Fibroblast of the aortic adventitia (primary cell): ENCODE measurements around the gene ZNF670. TPM values are rescaled to one million over a fixed set of nuclear protein-coding genes. Genes with fewer than 3 reads are reported as not detected.
"Not testable (repeated sequence)": the region's sequence is repeated elsewhere in the genome, so short reads cannot be mapped to it uniquely, and the experiment has no call there.

ENCODE experiments used
- DNase-seq: peaks from one replicate; pipeline ENCODE4 v3.0.0-alpha.2; 2010; ENCODE audit warnings: low read depth
- H3K4me3 ChIP-seq: 2 replicates; pipeline ENCODE4 v1.5.1; 2011; ENCODE audit warnings: low read depth, mild to moderate bottlenecking, control low read depth, low read length, moderate library complexity
- total RNA-seq: library from RNA; depleted of rRNA; stranded (reverse); fragments of >200 nt; gene quantifications from 2 replicates; pipeline ENCODE4 v1.2.3, GENCODE V29; 2012; ENCODE audit warnings: low replicate concordance
- TF ChIP-seq, protein P1 (sequence below): IDR thresholded peaks from 2 replicates; pipeline ENCODE4 v1.5.1; 2011; ENCODE audit warnings: mild to moderate bottlenecking, low read length, control low read depth, inconsistent platforms; ENCODE audit not compliant: insufficient read depth

ZNF670 gene
- total RNA-seq, 1 donor = 3.6 TPM

DNA sequence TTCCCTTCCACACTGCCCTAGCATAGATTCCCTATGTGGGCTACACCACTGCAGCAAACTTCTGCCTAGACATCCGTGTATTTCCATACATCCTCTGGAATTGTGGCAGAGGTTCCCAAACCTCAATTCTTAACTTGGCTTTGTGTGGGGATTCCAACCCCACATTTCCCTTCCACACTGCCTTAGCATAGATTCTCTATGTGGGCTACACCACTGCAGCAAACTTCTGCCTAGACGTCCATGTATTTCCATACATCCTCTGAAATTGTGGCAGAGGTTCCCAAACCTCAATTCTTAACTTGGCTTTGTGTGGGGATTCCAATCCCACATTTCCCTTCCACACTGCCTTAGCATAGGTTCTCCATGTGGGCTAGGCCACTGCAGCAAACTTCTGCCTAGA lies 31.4 kb downstream of the ZNF670 start:
- H3K4me3 ChIP-seq = no peak overlapping the region
- no peak for DNase-seq
- TF ChIP-seq, protein P1, sequence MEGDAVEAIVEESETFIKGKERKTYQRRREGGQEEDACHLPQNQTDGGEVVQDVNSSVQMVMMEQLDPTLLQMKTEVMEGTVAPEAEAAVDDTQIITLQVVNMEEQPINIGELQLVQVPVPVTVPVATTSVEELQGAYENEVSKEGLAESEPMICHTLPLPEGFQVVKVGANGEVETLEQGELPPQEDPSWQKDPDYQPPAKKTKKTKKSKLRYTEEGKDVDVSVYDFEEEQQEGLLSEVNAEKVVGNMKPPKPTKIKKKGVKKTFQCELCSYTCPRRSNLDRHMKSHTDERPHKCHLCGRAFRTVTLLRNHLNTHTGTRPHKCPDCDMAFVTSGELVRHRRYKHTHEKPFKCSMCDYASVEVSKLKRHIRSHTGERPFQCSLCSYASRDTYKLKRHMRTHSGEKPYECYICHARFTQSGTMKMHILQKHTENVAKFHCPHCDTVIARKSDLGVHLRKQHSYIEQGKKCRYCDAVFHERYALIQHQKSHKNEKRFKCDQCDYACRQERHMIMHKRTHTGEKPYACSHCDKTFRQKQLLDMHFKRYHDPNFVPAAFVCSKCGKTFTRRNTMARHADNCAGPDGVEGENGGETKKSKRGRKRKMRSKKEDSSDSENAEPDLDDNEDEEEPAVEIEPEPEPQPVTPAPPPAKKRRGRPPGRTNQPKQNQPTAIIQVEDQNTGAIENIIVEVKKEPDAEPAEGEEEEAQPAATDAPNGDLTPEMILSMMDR = no peak

DNA sequence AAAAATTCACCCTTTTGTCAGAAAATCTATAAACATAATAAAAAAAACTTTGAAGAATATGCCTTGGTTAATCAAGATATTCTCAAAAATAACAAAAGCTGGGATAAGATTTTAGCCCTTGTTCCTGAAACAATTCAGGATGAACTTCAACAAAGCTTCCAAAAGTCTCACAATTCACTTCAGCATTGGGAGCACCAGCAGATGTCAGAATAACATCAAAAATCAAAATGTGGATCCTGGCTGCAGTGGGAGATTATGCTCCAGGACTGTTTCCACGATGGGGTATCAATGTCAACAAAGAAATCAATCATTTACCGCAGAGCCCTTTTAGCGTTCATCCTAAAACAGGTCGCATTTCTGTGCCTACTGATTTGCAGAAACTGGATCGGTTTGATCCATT lies 35.2 kb downstream of the ZNF670 start:
- TF ChIP-seq, protein P1 = no peak
- no peak overlapping the region for H3K4me3 ChIP-seq
- no peak for DNase-seq

DNA sequence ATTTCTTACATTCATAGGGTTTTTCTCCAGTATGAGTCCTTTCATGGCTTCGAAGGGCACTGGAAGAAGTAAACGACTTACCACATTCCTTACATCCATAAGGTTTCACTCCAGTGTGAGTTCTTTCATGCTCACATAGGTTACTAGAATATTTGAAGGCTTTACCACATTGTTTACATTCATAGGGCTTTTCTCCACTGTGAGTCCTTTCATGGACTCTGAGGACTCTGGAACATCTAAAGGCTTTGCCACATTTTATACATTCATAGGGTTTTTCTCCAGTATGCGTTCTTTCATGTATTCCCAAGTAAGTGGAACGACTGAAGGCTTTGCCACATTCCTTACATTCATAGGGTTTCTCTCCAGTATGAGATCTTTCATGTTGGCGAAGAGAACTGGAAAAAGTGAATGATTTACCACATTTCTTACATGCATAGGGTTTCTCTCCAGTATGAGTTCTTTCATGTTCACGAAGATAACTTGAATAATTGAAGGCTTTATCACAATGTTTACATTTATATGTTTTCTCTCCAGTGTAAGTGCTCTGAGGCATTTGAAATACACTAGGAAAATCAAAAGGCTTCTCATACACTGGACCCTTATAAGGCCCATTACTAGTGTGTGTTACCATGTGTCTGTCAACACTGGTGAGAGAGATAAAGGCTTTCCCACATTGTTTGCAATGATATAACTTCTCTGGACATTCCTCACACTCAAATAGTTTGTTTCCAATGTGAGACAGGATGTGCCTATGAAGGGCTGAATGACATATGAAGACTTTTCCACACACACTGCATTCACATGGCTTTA lies 40.9 kb downstream of the ZNF670 start:
- H3K4me3 ChIP-seq = no peak overlapping the region
- TF ChIP-seq, protein P1 = no peak
- DNase-seq = no peak

DNA sequence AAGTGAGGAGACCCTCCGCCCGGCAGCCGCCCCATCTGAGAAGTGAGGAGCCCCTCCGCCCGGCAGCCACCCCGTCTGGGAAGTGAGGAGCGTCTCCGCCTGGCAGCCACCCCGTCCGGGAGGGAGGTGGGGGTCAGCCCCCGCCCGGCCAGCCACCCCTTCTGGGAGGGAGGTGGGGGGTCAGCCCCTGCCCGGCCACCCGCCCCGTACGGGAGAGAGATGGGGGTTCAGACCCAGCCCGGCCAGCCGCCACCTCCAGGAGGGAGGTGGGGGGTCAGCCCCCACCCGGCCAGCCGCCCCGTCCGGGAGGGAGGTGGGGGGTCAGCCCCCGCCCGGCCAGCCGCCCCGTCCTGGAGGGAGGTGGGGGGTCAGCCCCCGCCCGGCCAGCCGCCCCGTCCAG lies 46.3 kb downstream of the ZNF670 start:
- H3K4me3 ChIP-seq, DNase-seq: not testable (repeated sequence)

Other genes starting within 250 kb of the ZNF670 start
- 26.5 and 38.7 TPM in 2 replicates for gene AHCTF1, start 146.9 kb downstream of the ZNF670 start, total RNA-seq
- 0.82 and 1.4 TPM in 2 replicates for gene ZNF695, start 70.8 kb downstream of the ZNF670 start, total RNA-seq
- 7.4 and 9.4 TPM in 2 replicates for gene ZNF669, start 25.5 kb upstream of the ZNF670 start, total RNA-seq
- 22.7 and 33.4 TPM in 2 replicates for gene ZNF124, start 93.2 kb upstream of the ZNF670 start, total RNA-seq
- gene VN1R5, start 177.3 kb upstream of the ZNF670 start, total RNA-seq = not detected in 2 replicates